ENCODE results near the gene RPH3AL.

GRCh38 chr17:327971-328370 lies 24.6 kb downstream of the RPH3AL start:
- TF ChIP-seq, protein P1, sequence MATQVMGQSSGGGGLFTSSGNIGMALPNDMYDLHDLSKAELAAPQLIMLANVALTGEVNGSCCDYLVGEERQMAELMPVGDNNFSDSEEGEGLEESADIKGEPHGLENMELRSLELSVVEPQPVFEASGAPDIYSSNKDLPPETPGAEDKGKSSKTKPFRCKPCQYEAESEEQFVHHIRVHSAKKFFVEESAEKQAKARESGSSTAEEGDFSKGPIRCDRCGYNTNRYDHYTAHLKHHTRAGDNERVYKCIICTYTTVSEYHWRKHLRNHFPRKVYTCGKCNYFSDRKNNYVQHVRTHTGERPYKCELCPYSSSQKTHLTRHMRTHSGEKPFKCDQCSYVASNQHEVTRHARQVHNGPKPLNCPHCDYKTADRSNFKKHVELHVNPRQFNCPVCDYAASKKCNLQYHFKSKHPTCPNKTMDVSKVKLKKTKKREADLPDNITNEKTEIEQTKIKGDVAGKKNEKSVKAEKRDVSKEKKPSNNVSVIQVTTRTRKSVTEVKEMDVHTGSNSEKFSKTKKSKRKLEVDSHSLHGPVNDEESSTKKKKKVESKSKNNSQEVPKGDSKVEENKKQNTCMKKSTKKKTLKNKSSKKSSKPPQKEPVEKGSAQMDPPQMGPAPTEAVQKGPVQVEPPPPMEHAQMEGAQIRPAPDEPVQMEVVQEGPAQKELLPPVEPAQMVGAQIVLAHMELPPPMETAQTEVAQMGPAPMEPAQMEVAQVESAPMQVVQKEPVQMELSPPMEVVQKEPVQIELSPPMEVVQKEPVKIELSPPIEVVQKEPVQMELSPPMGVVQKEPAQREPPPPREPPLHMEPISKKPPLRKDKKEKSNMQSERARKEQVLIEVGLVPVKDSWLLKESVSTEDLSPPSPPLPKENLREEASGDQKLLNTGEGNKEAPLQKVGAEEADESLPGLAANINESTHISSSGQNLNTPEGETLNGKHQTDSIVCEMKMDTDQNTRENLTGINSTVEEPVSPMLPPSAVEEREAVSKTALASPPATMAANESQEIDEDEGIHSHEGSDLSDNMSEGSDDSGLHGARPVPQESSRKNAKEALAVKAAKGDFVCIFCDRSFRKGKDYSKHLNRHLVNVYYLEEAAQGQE (IDR thresholded peaks at IDR 0.05; ENCODE audit: low read depth), result no peak
- TF ChIP-seq CEBPB (IDR thresholded peaks at IDR 0.05) (no peak), TAF1 (IDR thresholded peaks at IDR 0.05; ENCODE audit: low read depth) (no peak), NFIC (IDR thresholded peaks at IDR 0.05) (no peak), CREB1 (IDR thresholded peaks at IDR 0.05; ENCODE audit: low read depth) (no peak), RAD21 (IDR thresholded peaks at IDR 0.05; ENCODE audit: low read depth) (no peak)

All from Ishikawa (cell line).